ENCODE measurements around the gene SLIT1.

DNA sequence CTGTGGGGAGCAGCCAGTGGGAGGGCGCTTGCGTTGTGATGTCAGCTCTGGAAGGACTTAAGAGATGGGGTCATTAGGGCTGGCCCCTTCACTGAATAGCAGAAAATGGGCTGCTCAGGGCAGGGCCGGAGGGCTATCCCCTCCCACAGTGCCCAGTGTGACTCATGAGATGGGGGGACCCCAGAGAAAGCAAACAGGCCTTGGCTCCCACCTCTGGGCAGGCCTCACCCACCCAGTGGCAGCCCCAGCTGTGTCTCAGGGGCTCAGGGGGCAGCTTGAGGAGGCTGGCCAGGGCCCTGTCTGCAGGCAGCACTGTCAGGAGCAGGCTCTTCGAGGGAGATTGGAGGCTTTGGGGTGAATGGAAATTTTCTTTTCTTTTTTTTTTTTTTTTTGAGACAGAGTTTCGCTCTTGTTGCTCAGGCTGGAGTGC is 168.3 kb downstream of the SLIT1 start:
- TF ChIP-seq BHLHE40 (IDR thresholded peaks at IDR 0.05; ENCODE audit: borderline replicate concordance): no peak
- TF ChIP-seq SP1 (IDR thresholded peaks at IDR 0.05): no peak
- TF ChIP-seq CTBP1 (IDR thresholded peaks at IDR 0.05; ENCODE audit: borderline replicate concordance): no peak
- no peak for TF ChIP-seq FOXA1 (IDR thresholded peaks at IDR 0.05)
- TF ChIP-seq HDGF (IDR thresholded peaks at IDR 0.05; ENCODE audit: borderline replicate concordance): no peak
- TF ChIP-seq, protein P1, sequence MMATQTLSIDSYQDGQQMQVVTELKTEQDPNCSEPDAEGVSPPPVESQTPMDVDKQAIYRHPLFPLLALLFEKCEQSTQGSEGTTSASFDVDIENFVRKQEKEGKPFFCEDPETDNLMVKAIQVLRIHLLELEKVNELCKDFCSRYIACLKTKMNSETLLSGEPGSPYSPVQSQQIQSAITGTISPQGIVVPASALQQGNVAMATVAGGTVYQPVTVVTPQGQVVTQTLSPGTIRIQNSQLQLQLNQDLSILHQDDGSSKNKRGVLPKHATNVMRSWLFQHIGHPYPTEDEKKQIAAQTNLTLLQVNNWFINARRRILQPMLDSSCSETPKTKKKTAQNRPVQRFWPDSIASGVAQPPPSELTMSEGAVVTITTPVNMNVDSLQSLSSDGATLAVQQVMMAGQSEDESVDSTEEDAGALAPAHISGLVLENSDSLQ (IDR thresholded peaks at IDR 0.05): no peak
- no peak for TF ChIP-seq SUZ12 (IDR thresholded peaks at IDR 0.05)
- no peak for TF ChIP-seq L3MBTL2 (conservative IDR thresholded peaks at IDR 0.05)
- no peak for TF ChIP-seq ZNF384 (IDR thresholded peaks at IDR 0.05)
- TF ChIP-seq ELF4 (IDR thresholded peaks at IDR 0.05): no peak
- TF ChIP-seq FOXM1 (IDR thresholded peaks at IDR 0.05; ENCODE audit: borderline replicate concordance): no peak
- TF ChIP-seq NFRKB (IDR thresholded peaks at IDR 0.05): no peak
- no peak for TF ChIP-seq ARNT (IDR thresholded peaks at IDR 0.05)
